HG02840 (cell line): ENCODE data around the gene APOF.
"Not testable (repeated sequence)": the region's sequence is repeated elsewhere in the genome, so short reads cannot be mapped to it uniquely, and the experiment has no call there.

Source experiments
- ATAC-seq: cut with Tn5 transposase; IDR thresholded peaks from one replicate; pipeline ENCODE4 v1.9.1; 2021; ENCODE audit warnings: mild to moderate bottlenecking, moderate library complexity, moderate number of reproducible peaks; ENCODE audit not compliant: unreplicated experiment, low FRiP score

APOF gene

GRCh38 chr12:56362130-56363059 is at the start of gene APOF:
APOF (minus strand) TSS chr12:56362857; CDS start chr12:56362745, 112 bp downstream.
- no peak for ATAC-seq

- no peak for ATAC-seq
Observed at GRCh38 chr12:56411781-56412639, 49.4 kb upstream of the APOF start.

- ATAC-seq = no peak
Observed at GRCh38 chr12:56410768-56411167, 48.1 kb upstream of the APOF start.

GRCh38 chr12:56408799-56409417 is 46.3 kb upstream of the APOF start:
- no peak for ATAC-seq

- not testable (repeated sequence) for ATAC-seq
Observed at GRCh38 chr12:56404227-56404626, 41.6 kb upstream of the APOF start.

GRCh38 chr12:56401612-56402011 is 39.0 kb upstream of the APOF start:
- ATAC-seq = not testable (repeated sequence)

GRCh38 chr12:56401125-56401524 is 38.5 kb upstream of the APOF start:
- ATAC-seq = not testable (repeated sequence)

GRCh38 chr12:56399466-56399865 is 36.8 kb upstream of the APOF start:
- ATAC-seq = not testable (repeated sequence)

- no peak for ATAC-seq
Observed at GRCh38 chr12:56398324-56398723, 35.7 kb upstream of the APOF start.

GRCh38 chr12:56392331-56392730 is 29.7 kb upstream of the APOF start:
- ATAC-seq = no peak

- no peak for ATAC-seq
Observed at GRCh38 chr12:56391721-56392120, 29.1 kb upstream of the APOF start.

GRCh38 chr12:56389412-56389811 is 26.8 kb upstream of the APOF start:
- ATAC-seq = no peak

- ATAC-seq = no peak
Observed at GRCh38 chr12:56387152-56387736, 24.6 kb upstream of the APOF start.

GRCh38 chr12:56385873-56386272 is 23.2 kb upstream of the APOF start:
- ATAC-seq = no peak

- ATAC-seq = no peak
Observed at GRCh38 chr12:56382611-56383010, 20.0 kb upstream of the APOF start.

GRCh38 chr12:56377989-56378316 is 15.3 kb upstream of the APOF start:
- no peak for ATAC-seq

GRCh38 chr12:56377310-56377988 is 14.8 kb upstream of the APOF start:
- no peak for ATAC-seq

- ATAC-seq = no peak
Observed at GRCh38 chr12:56375598-56376434, 13.2 kb upstream of the APOF start.
